ENCODE data around the gene BOC. TPM values are rescaled to one million over a fixed set of nuclear protein-coding genes. Genes with fewer than 3 reads are reported as not detected.

BOC gene
- total and polyA plus RNA-seq, 2 donors from 2014 or later = 6.1 to 22.2 TPM

DNA sequence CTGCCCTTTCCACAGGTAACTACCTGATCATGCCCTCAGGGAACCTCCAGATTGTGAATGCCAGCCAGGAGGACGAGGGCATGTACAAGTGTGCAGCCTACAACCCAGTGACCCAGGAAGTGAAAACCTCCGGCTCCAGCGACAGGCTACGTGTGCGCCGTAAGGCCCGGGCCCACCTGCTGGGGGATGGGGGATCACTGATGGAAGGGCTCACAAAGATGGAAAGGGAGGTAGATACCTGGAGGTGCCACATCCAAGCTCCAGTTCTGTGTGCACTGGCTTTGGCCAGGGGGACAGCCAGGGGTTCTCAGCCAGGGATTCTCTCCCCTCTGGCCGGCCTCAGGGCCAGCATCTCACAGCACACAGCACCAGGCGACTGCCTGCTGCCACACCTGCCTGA lies 59.4 kb downstream of the BOC start:
- TF ChIP-seq CTCF (IDR thresholded peaks at IDR 0.05; ENCODE audit: borderline replicate concordance, extremely low read depth, insufficient read depth) = no peak
- no peaks in the 10 kb centered on the region for H3K9me3 ChIP-seq (ENCODE audit: control insufficient read depth in 2 of 3, insufficient read depth in 1 of 3, low read length in 3 of 3)
- FAIRE-seq (no peak), DNase-seq (peak in 2 of 5 donors; percentile 31 to 43)
- H3K27ac ChIP-seq (ENCODE audit: low read depth in 2 of 2, low read length in 2 of 2) = no peak overlapping the region
- H3K4me1 ChIP-seq (ENCODE audit: control insufficient read depth in 2 of 3, insufficient read depth in 2 of 3, low read depth in 1 of 3, low read length in 3 of 3) = no peaks in the 10 kb centered on the region
- intact Hi-C loops (cut with DNase I) = no loop called here
- no peak overlapping the region for H3K4me3 ChIP-seq (ENCODE audit: low read length in 3 of 3)
- H3K36me3 ChIP-seq (ENCODE audit: control insufficient read depth in 2 of 3, insufficient read depth in 3 of 3, low read length in 3 of 3) = peaks cover 0 to 3% (median 0%) of the 10 kb centered on the region in 3 donors
- H3K9ac ChIP-seq (ENCODE audit: low read length in 3 of 3) = no peak overlapping the region
- no peaks in the 10 kb centered on the region for H3K27me3 ChIP-seq (ENCODE audit: control insufficient read depth, insufficient read depth, low read length)

DNA sequence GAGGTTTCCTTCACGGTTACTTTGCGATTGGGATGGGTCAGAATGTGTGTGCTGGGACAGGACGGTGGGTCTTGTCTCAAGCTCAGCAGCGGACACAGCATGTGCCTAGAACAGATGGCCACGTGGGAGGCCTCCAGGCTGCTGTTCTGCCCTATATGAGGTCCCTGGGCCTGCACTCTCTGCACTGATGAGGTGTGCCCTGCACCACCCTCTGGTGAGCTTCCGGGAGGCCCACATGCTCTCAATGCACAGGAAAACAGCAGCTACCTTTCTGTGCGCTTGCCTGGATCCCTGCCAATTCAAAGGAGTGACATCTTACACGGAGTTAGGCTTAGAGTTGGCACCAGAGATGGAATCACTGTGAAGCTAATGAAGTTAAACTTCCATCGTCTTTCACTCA lies 59.8 kb downstream of the BOC start:
- Histone ChIP-seq H3K27me3 (ENCODE audit: control insufficient read depth, insufficient read depth, low read length) (no peaks in the 10 kb centered on the region), H3K4me3 (ENCODE audit: low read length in 3 of 3) (no peak overlapping the region), H3K9ac (ENCODE audit: low read length in 3 of 3) (no peak overlapping the region), H3K27ac (ENCODE audit: low read depth in 2 of 2, low read length in 2 of 2) (no peak overlapping the region), H3K9me3 (ENCODE audit: control insufficient read depth in 2 of 3, insufficient read depth in 1 of 3, low read length in 3 of 3) (no peaks in the 10 kb centered on the region), H3K4me1 (ENCODE audit: control insufficient read depth in 2 of 3, insufficient read depth in 2 of 3, low read depth in 1 of 3, low read length in 3 of 3) (peaks cover 0 to 4% (median 0%) of the 10 kb centered on the region in 3 donors), H3K36me3 (ENCODE audit: control insufficient read depth in 2 of 3, insufficient read depth in 3 of 3, low read length in 3 of 3) (peaks cover 0 to 3% (median 0%) of the 10 kb centered on the region in 3 donors)
- no peak for FAIRE-seq
- no peak for TF ChIP-seq CTCF (IDR thresholded peaks at IDR 0.05; ENCODE audit: borderline replicate concordance, extremely low read depth, insufficient read depth)
- DNase-seq = peak in 2 of 5 donors; percentile 18 to 41
- intact Hi-C loops (cut with DNase I) = no loop called here

- Histone ChIP-seq H3K4me1 (ENCODE audit: control insufficient read depth in 2 of 3, insufficient read depth in 2 of 3, low read depth in 1 of 3, low read length in 3 of 3) (peaks cover 3 to 5% (median 5%) of the 10 kb centered on the region in 3 donors), H3K9me3 (ENCODE audit: control insufficient read depth in 2 of 3, insufficient read depth in 1 of 3, low read length in 3 of 3) (no peaks in the 10 kb centered on the region), H3K4me3 (ENCODE audit: low read length in 3 of 3) (no peak overlapping the region), H3K27ac (ENCODE audit: low read depth in 2 of 2, low read length in 2 of 2) (no peak overlapping the region), H3K36me3 (ENCODE audit: control insufficient read depth in 2 of 3, insufficient read depth in 3 of 3, low read length in 3 of 3) (peaks cover 0 to 3% (median 0%) of the 10 kb centered on the region in 3 donors), H3K27me3 (ENCODE audit: control insufficient read depth, insufficient read depth, low read length) (no peaks in the 10 kb centered on the region), H3K9ac (ENCODE audit: low read length in 3 of 3) (no peak overlapping the region)
- FAIRE-seq (no peak), DNase-seq (peak in 1 of 5 donors; percentile 25)
- intact Hi-C loops (cut with DNase I) = no loop called here
- TF ChIP-seq CTCF (IDR thresholded peaks at IDR 0.05; ENCODE audit: borderline replicate concordance, extremely low read depth, insufficient read depth) = no peak
These were observed 60.4 kb downstream of the BOC start for GRCh38 chr3:113271594-113272384.

All from kidney (tissue), 14 donors.